ENCODE results near the gene MXRA8.

MXRA8 gene

GRCh38 chr1:1348420-1349255 is 9.7 kb downstream of the MXRA8 start:
- DNase-seq: no peak

- no peak for DNase-seq
Measured at GRCh38 chr1:1347663-1348419, 10.5 kb downstream of the MXRA8 start.

GRCh38 chr1:1347026-1347595 is 11.2 kb downstream of the MXRA8 start:
- no peak for DNase-seq

- DNase-seq: no peak
Measured at GRCh38 chr1:1346501-1346890, 11.9 kb downstream of the MXRA8 start.

- no peak for DNase-seq
Measured at GRCh38 chr1:1345860-1346500, 12.4 kb downstream of the MXRA8 start.

GRCh38 chr1:1345384-1345783 is 13.0 kb downstream of the MXRA8 start:
- no peak for DNase-seq

- no peak for DNase-seq
Measured at GRCh38 chr1:1344655-1345361, 13.5 kb downstream of the MXRA8 start.

- DNase-seq: no peak
Measured at GRCh38 chr1:1343811-1344421, 14.4 kb downstream of the MXRA8 start.

- DNase-seq: no peak
Measured at GRCh38 chr1:1342584-1343115, 15.7 kb downstream of the MXRA8 start.

- DNase-seq: no peak
Measured at GRCh38 chr1:1342061-1342562, 16.2 kb downstream of the MXRA8 start.

GRCh38 chr1:1341549-1342021 is 16.8 kb downstream of the MXRA8 start:
- no peak for DNase-seq

- no peak for DNase-seq
Measured at GRCh38 chr1:1340791-1341548, 17.4 kb downstream of the MXRA8 start.

GRCh38 chr1:1340185-1340584 is 18.2 kb downstream of the MXRA8 start:
- DNase-seq: no peak

- DNase-seq: no peak
Measured at GRCh38 chr1:1338278-1338677, 20.1 kb downstream of the MXRA8 start.

- DNase-seq: no peak
Measured at GRCh38 chr1:1337793-1338147, 20.6 kb downstream of the MXRA8 start.

GRCh38 chr1:1336931-1337792 is 21.2 kb downstream of the MXRA8 start:
- no peak for DNase-seq

- no peak for DNase-seq
Measured at GRCh38 chr1:1336446-1336845, 21.9 kb downstream of the MXRA8 start.

- DNase-seq: no peak
Measured at GRCh38 chr1:1335792-1336248, 22.5 kb downstream of the MXRA8 start.

GRCh38 chr1:1335283-1335682 is 23.1 kb downstream of the MXRA8 start:
- no peak for DNase-seq

- no peak for DNase-seq
Measured at GRCh38 chr1:1334835-1335234, 23.5 kb downstream of the MXRA8 start.
